Endothelial cell of umbilical vein (primary cell): ENCODE data around the gene SLA2. TPM values are rescaled to one million over a fixed set of nuclear protein-coding genes. Genes with fewer than 3 reads are reported as not detected.

ENCODE experiments used
- BruUV-seq: library from RNA; stranded (reverse); fragments of 400-500 nt; replicated peaks from 2 replicates; lab custom pipeline; 2021; lab: Mats Ljungman, UMichigan
- CTCF ChIA-PET: fragments of 300-600, 350-600 bp; sonication (Branson Sonifier 250); formaldehyde crosslinking; loops from one replicate; lab custom pipeline; 2021; ENCODE audit warnings: antibody characterized with exemption, inconsistent platforms; lab: Charles Lee
- POLR2A ChIA-PET: fragments of 300-600, 350-600 bp; sonication (Branson Sonifier 250); formaldehyde crosslinking; loops from one replicate; lab custom pipeline; 2021; ENCODE audit warnings: antibody characterized with exemption, inconsistent platforms; lab: Charles Lee
- DNase-seq: peaks from one replicate; pipeline ENCODE4 v3.0.0-alpha.2; 2011; ENCODE audit warnings: low read depth, low spot score
- FAIRE-seq: peaks from 2 replicates; lab custom pipeline; 2011; peaks lifted over from hg19 to GRCh38; lab: Jason Lieb, UNC
- H2AFZ ChIP-seq: 2 replicates; pipeline ENCODE4 v1.6.0; 2012; ENCODE audit warnings: low read depth, low read length, control low read depth, inconsistent platforms
- H3K27ac ChIP-seq: 2 replicates; pipeline ENCODE4 v1.5.1; 2011; ENCODE audit warnings: low read depth, mild to moderate bottlenecking, control low read depth, low read length, moderate library complexity; ENCODE audit not compliant: insufficient read depth
- H3K27me3 ChIP-seq, 2 experiments: 2 replicates each; pipeline versions ENCODE4 v1.6.0 to v1.6.1; 2011; ENCODE audit warnings: low read length in 2 of 2, mixed read lengths in 1 of 2; ENCODE audit not compliant: control insufficient read depth in 2 of 2, insufficient read depth in 2 of 2
- H3K36me3 ChIP-seq, 2 experiments: 2 replicates in 1 of 2; 3 replicates in 1 of 2; pipeline ENCODE4 v1.5.1; 2011; ENCODE audit warnings: low read length in 2 of 2, mild to moderate bottlenecking in 1 of 2, moderate library complexity in 1 of 2; ENCODE audit not compliant: control insufficient read depth in 2 of 2, insufficient read depth in 2 of 2; ENCODE audit errors: extremely low read depth in 1 of 2
- H3K4me1 ChIP-seq: 3 replicates; pipeline ENCODE4 v1.5.1; 2011; ENCODE audit warnings: mild to moderate bottlenecking, low read length; ENCODE audit not compliant: control insufficient read depth, insufficient read depth; ENCODE audit errors: extremely low read depth
- H3K4me2 ChIP-seq: 2 replicates; pipeline ENCODE4 v1.6.1; 2011; ENCODE audit warnings: low read length, control low read depth, mixed read lengths; ENCODE audit not compliant: insufficient read depth
- H3K4me3 ChIP-seq, 3 experiments: fragments of 200-600 bp in 1 of 3; sonication (generic), shearing (Covaris generic) in 1 of 3; replicated peaks in 1 of 3; 2 replicates each; pipeline ENCODE4 v1.5.1; 2011 to 2016; ENCODE audit warnings: control low read depth in 3 of 3, low read length in 3 of 3, mild to moderate bottlenecking in 2 of 3, inconsistent platforms in 1 of 3, low read depth in 1 of 3, moderate library complexity in 1 of 3; ENCODE audit not compliant: insufficient read depth in 1 of 3
- H3K79me2 ChIP-seq: 2 replicates; pipeline ENCODE4 v1.6.0; 2012; ENCODE audit warnings: low read length, inconsistent platforms; ENCODE audit not compliant: control insufficient read depth, insufficient read depth
- H3K9ac ChIP-seq: replicated peaks from 2 replicates; pipeline ENCODE3; 2011; ENCODE audit warnings: low read length, control low read depth; ENCODE audit not compliant: insufficient read depth; ENCODE audit errors: extremely low read depth
- H3K9me1 ChIP-seq: replicated peaks from 3 replicates; pipeline ENCODE4 v1.6.0; 2011; ENCODE audit warnings: mild to moderate bottlenecking, low read length; ENCODE audit not compliant: control insufficient read depth, insufficient read depth; ENCODE audit errors: extremely low read depth
- H3K9me3 ChIP-seq: replicated peaks from 2 replicates; pipeline ENCODE4 v1.5.1; 2012; ENCODE audit warnings: low read length, inconsistent platforms; ENCODE audit not compliant: control insufficient read depth, insufficient read depth
- H4K20me1 ChIP-seq: replicated peaks from 2 replicates; pipeline ENCODE3; 2011; ENCODE audit warnings: mild to moderate bottlenecking, low read length; ENCODE audit not compliant: control insufficient read depth, insufficient read depth; ENCODE audit errors: extremely low read depth
- EZH2 ChIP-seq: IDR thresholded peaks from 2 replicates; pipeline ENCODE4 v1.6.1; 2012; ENCODE audit warnings: borderline replicate concordance, low read depth, mild to moderate bottlenecking, moderate library complexity, low read length, inconsistent platforms; ENCODE audit not compliant: severe bottlenecking
- FOS ChIP-seq: IDR thresholded peaks from 2 replicates; pipeline ENCODE4 v1.6.1; 2011; ENCODE audit warnings: mild to moderate bottlenecking, low read length, moderate library complexity, borderline replicate concordance; ENCODE audit not compliant: insufficient read depth
- GATA2 ChIP-seq: IDR thresholded peaks from 2 replicates; pipeline ENCODE4 v1.7.0; 2011; ENCODE audit warnings: low read depth, mild to moderate bottlenecking, moderate library complexity, mixed read lengths, low read length; ENCODE audit not compliant: insufficient read length, insufficient read depth
- JUN ChIP-seq: IDR thresholded peaks from 2 replicates; pipeline ENCODE4 v1.6.1; 2011; ENCODE audit warnings: borderline replicate concordance, low read depth; ENCODE audit not compliant: insufficient read length, insufficient read depth
- MYC ChIP-seq: IDR thresholded peaks from one replicate; pipeline ENCODE4 v1.6.1; 2011; ENCODE audit warnings: mild to moderate bottlenecking, low read depth, low read length
- POLR2A ChIP-seq: IDR thresholded peaks from 2 replicates; pipeline ENCODE4 v1.6.1; 2012; ENCODE audit warnings: low read depth, mild to moderate bottlenecking, control low read depth, low read length
- POLR2AphosphoS5 ChIP-seq: IDR thresholded peaks from 2 replicates; pipeline ENCODE4 v1.6.1; 2012; ENCODE audit warnings: low read depth, mild to moderate bottlenecking, control low read depth, low read length, moderate library complexity; ENCODE audit not compliant: insufficient read depth
- dilution Hi-C: fragments of 300-500 bp; cut with MboI; formaldehyde crosslinking; loops from one replicate; pipeline ENCODE4 v1.15.0; 2019; ENCODE audit warnings: low sequenced_read_pairs; ENCODE audit not compliant: extremely low pct_ligation_motif_present
- intact Hi-C: fragments of 100-400 bp; cut with micrococcal nuclease; formaldehyde crosslinking; loops from one replicate; pipeline ENCODE4 v1.10.0; 2022
- polyA plus RNA-seq, 4 experiments: library from polyadenylated mRNA; depleted of rRNA in 3 of 4; stranded (reverse) in 3 of 4; unstranded in 1 of 4; fragments of >200 nt; gene quantifications; 2 replicates each; pipeline versions ENCODE4 v1.2.1 to v1.2.3, GENCODE V29; 2011 to 2012; ENCODE audit warnings: missing spikeins in 1 of 4
- total RNA-seq: library from RNA; stranded (reverse); gene quantifications from 2 replicates; pipeline ENCODE4 v1.2.3, GENCODE V29; 2021
- TF ChIP-seq, protein P1 (sequence below), 2 donors: IDR thresholded peaks; 1 replicate in 1 of 2; 2 replicates in 1 of 2; pipeline ENCODE4 v1.5.1; 2011; ENCODE audit warnings: low read length in 2 of 2, mild to moderate bottlenecking in 2 of 2, moderate library complexity in 2 of 2, control low read depth in 1 of 2, inconsistent platforms in 1 of 2, low read depth in 1 of 2; ENCODE audit not compliant: insufficient read depth in 1 of 2; ENCODE audit errors: extremely low read depth in 1 of 2
- TF ChIP-seq, protein P2 (sequence below): IDR thresholded peaks from 2 replicates; pipeline ENCODE4 v1.6.1; 2011; ENCODE audit not compliant: insufficient read depth, insufficient read length

Gene SLA2
- total and polyA plus RNA-seq, 2 donors (not counting 3 experiments of a cell fraction or from before 2014, with no cell fraction given): not detected

DNA sequence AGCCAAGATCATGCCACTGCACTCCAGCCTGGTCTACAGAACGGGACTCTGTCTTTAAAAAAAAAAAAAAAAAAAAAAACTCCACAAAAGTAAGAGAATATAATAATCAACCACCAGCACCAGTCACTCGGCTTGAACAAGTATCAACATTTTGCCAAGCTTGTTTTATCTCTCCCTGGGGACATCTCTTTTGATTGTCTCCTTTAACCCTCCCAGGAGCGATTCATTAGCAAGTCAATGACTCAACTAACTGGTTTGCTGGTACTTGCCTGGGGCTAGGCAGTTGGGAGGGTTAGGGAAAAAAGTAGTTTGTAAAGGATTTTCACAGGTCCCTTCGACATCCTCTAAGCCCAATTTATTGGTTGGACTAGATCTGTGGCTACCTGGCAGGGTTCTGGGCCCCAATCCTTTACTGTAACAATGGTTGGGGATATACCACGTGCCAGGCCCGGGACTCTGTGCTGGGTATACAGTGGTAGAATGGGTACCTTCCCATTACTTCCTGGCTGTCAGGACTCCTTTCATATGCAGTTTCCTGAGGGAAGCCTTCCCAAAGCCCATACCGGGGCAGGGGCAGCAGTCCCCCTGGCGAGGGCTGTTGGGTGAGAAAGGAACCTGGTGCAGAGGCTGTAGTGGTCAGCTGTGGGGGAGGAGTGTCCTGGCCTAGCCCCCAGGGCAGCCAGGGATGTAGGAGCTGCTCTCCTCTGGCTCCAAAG lies 60.4 kb downstream of the SLA2 start:
- H3K27me3 ChIP-seq: no peaks in the 10 kb centered on the region
- H3K4me3 ChIP-seq: no peak overlapping the region
- dilution Hi-C loops: no loop called here
- no peak overlapping the region for H2AFZ ChIP-seq
- no peaks in the 10 kb centered on the region for H4K20me1 ChIP-seq
- TF ChIP-seq, protein P1, sequence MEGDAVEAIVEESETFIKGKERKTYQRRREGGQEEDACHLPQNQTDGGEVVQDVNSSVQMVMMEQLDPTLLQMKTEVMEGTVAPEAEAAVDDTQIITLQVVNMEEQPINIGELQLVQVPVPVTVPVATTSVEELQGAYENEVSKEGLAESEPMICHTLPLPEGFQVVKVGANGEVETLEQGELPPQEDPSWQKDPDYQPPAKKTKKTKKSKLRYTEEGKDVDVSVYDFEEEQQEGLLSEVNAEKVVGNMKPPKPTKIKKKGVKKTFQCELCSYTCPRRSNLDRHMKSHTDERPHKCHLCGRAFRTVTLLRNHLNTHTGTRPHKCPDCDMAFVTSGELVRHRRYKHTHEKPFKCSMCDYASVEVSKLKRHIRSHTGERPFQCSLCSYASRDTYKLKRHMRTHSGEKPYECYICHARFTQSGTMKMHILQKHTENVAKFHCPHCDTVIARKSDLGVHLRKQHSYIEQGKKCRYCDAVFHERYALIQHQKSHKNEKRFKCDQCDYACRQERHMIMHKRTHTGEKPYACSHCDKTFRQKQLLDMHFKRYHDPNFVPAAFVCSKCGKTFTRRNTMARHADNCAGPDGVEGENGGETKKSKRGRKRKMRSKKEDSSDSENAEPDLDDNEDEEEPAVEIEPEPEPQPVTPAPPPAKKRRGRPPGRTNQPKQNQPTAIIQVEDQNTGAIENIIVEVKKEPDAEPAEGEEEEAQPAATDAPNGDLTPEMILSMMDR (IDR thresholded peaks at IDR 0.05; ENCODE audit: extremely low read depth in 1 of 2, insufficient read depth in 1 of 2, low read depth in 1 of 2, low read length in 2 of 2): no peak
- no peak for TF ChIP-seq EZH2
- no peak for TF ChIP-seq POLR2AphosphoS5
- no peak for TF ChIP-seq JUN
- no peak for TF ChIP-seq MYC
- no peak for TF ChIP-seq POLR2A
- TF ChIP-seq GATA2: no peak
- no peak for TF ChIP-seq FOS
- TF ChIP-seq, protein P2, sequence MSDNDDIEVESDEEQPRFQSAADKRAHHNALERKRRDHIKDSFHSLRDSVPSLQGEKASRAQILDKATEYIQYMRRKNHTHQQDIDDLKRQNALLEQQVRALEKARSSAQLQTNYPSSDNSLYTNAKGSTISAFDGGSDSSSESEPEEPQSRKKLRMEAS: no peak
- CTCF ChIA-PET: interaction anchor here (2.4 kb wide), 1 partner anchor 10 kb away, joined by 7 read pairs; no protein-coding TSS in a partner anchor
- DNase-seq (no peak), FAIRE-seq (no peak)
- no peaks in the 10 kb centered on the region for H3K79me2 ChIP-seq
- POLR2A ChIA-PET: no interaction called here
- H3K9ac ChIP-seq: no peak overlapping the region
- no peaks in the 10 kb centered on the region for H3K9me1 ChIP-seq
- no peak overlapping the region for H3K27ac ChIP-seq
- H3K4me1 ChIP-seq: no peaks in the 10 kb centered on the region
- no peak overlapping the region for H3K4me2 ChIP-seq
- peaks cover 5 to 11% of the 10 kb centered on the region in 2 experiments for H3K36me3 ChIP-seq
- no peaks in the 10 kb centered on the region for H3K9me3 ChIP-seq
- intact Hi-C loops: no loop called here
- no TSS peak for BruUV-seq
